Measurements from ENCODE around the gene XPC.

XPC gene

GRCh38 chr3:14154895-14155440, 23.4 kb downstream of the XPC start:
- Histone ChIP-seq H3K4me1 (ENCODE audit: low read length) (no peaks in the 10 kb centered on the region), H2AFZ (ENCODE audit: low read depth, low read length) (no peak overlapping the region), H3K27ac (ENCODE audit: low read length) (no peak overlapping the region), H3K9me3 (ENCODE audit: insufficient read depth, low read length) (no peaks in the 10 kb centered on the region), H3K9ac (ENCODE audit: low read length) (no peak overlapping the region), H3K4me3 (ENCODE audit: low read length) (no peak overlapping the region), H3K27me3 (ENCODE audit: low read depth, low read length) (no peaks in the 10 kb centered on the region), H3K36me3 (replicated peaks; ENCODE audit: low read depth, low read length) (peaks cover 74% of the 10 kb centered on the region), H3K79me2 (ENCODE audit: low read length) (no peaks in the 10 kb centered on the region), H3K4me2 (ENCODE audit: low read length) (no peak overlapping the region), H4K20me1 (ENCODE audit: insufficient read depth, low read length) (peaks cover 3% of the 10 kb centered on the region; the same call in 1 of the 2 replicates)
- TF ChIP-seq CTCF (IDR thresholded peaks at IDR 0.05; ENCODE audit: low read depth, low read length) (no peak), EZH2phosphoT487 (IDR thresholded peaks at IDR 0.05; ENCODE audit: low read depth) (no peak)

GRCh38 chr3:14154276-14154675, 24.1 kb downstream of the XPC start:
- no peaks in the 10 kb centered on the region for H3K79me2 ChIP-seq (ENCODE audit: low read length)
- no peak overlapping the region for H3K4me3 ChIP-seq (ENCODE audit: low read length)
- H3K4me2 ChIP-seq (ENCODE audit: low read length), result no peak overlapping the region
- peaks cover 71% of the 10 kb centered on the region for H3K36me3 ChIP-seq (replicated peaks; ENCODE audit: low read depth, low read length)
- no peak for TF ChIP-seq CTCF (IDR thresholded peaks at IDR 0.05; ENCODE audit: low read depth, low read length)
- TF ChIP-seq EZH2phosphoT487 (IDR thresholded peaks at IDR 0.05; ENCODE audit: low read depth), result no peak
- peaks cover 3% of the 10 kb centered on the region; the same call in 1 of the 2 replicates for H4K20me1 ChIP-seq (ENCODE audit: insufficient read depth, low read length)
- H3K4me1 ChIP-seq (ENCODE audit: low read length), result no peaks in the 10 kb centered on the region
- H3K9me3 ChIP-seq (ENCODE audit: insufficient read depth, low read length), result no peaks in the 10 kb centered on the region
- no peak overlapping the region for H2AFZ ChIP-seq (ENCODE audit: low read depth, low read length)
- no peak overlapping the region for H3K9ac ChIP-seq (ENCODE audit: low read length)
- H3K27me3 ChIP-seq (ENCODE audit: low read depth, low read length), result no peaks in the 10 kb centered on the region
- H3K27ac ChIP-seq (ENCODE audit: low read length), result no peak overlapping the region

GRCh38 chr3:14153663-14154062, 24.7 kb downstream of the XPC start:
- Histone ChIP-seq H4K20me1 (ENCODE audit: insufficient read depth, low read length) (peaks cover 3% of the 10 kb centered on the region; the same call in 1 of the 2 replicates), H3K36me3 (replicated peaks; ENCODE audit: low read depth, low read length) (peaks cover 65% of the 10 kb centered on the region), H3K27ac (ENCODE audit: low read length) (no peak overlapping the region), H3K9ac (ENCODE audit: low read length) (no peak overlapping the region), H3K4me2 (ENCODE audit: low read length) (no peak overlapping the region), H3K27me3 (ENCODE audit: low read depth, low read length) (no peaks in the 10 kb centered on the region), H2AFZ (ENCODE audit: low read depth, low read length) (no peak overlapping the region), H3K79me2 (ENCODE audit: low read length) (no peaks in the 10 kb centered on the region), H3K4me3 (ENCODE audit: low read length) (no peak overlapping the region), H3K4me1 (ENCODE audit: low read length) (no peaks in the 10 kb centered on the region), H3K9me3 (ENCODE audit: insufficient read depth, low read length) (no peaks in the 10 kb centered on the region)
- TF ChIP-seq EZH2phosphoT487 (IDR thresholded peaks at IDR 0.05; ENCODE audit: low read depth) (no peak), CTCF (IDR thresholded peaks at IDR 0.05; ENCODE audit: low read depth, low read length) (no peak)

- no peak for TF ChIP-seq CTCF (IDR thresholded peaks at IDR 0.05; ENCODE audit: low read depth, low read length)
- no peak for TF ChIP-seq EZH2phosphoT487 (IDR thresholded peaks at IDR 0.05; ENCODE audit: low read depth)
Measured at GRCh38 chr3:14152963-14153355, 25.4 kb downstream of the XPC start.

More at GRCh38 chr3:14152963-14153355, 25.4 kb downstream of the XPC start:
- no peak overlapping the region for H3K27ac ChIP-seq (ENCODE audit: low read length)
- no peak overlapping the region for H2AFZ ChIP-seq (ENCODE audit: low read depth, low read length)
- H3K4me1 ChIP-seq (ENCODE audit: low read length), result no peaks in the 10 kb centered on the region
- H3K27me3 ChIP-seq (ENCODE audit: low read depth, low read length), result no peaks in the 10 kb centered on the region
- no peak overlapping the region for H3K4me2 ChIP-seq (ENCODE audit: low read length)
- no peaks in the 10 kb centered on the region for H3K79me2 ChIP-seq (ENCODE audit: low read length)
- H3K9ac ChIP-seq (ENCODE audit: low read length), result no peak overlapping the region
- H3K36me3 ChIP-seq (replicated peaks; ENCODE audit: low read depth, low read length), result peaks cover 62% of the 10 kb centered on the region
- no peak overlapping the region for H3K4me3 ChIP-seq (ENCODE audit: low read length)
- H3K9me3 ChIP-seq (ENCODE audit: insufficient read depth, low read length), result no peaks in the 10 kb centered on the region
- peaks cover 3% of the 10 kb centered on the region; the same call in 1 of the 2 replicates for H4K20me1 ChIP-seq (ENCODE audit: insufficient read depth, low read length)

All from OCI-LY3 (cell line).